HEK293T (cell line): ENCODE measurements around the gene PRKACG.

Experiments used
- CTCF ChIA-PET: fragments of 350-600 bp; formaldehyde crosslinking; extraction: SDS; loops from one replicate; lab custom pipeline; 2021; ENCODE audit warnings: antibody characterized with exemption, inconsistent platforms; lab: Yijun Ruan, JAX
- POLR2A ChIA-PET: fragments of 350-600 bp; formaldehyde crosslinking; extraction: SDS; loops from one replicate; lab custom pipeline; 2020; ENCODE audit warnings: antibody characterized with exemption, inconsistent platforms; lab: Yijun Ruan, JAX
- DNase-seq: peaks from one replicate; pipeline ENCODE4 v3.0.0; 2012; ENCODE audit warnings: mixed read lengths; ENCODE audit errors: extremely low spot score
- ARNT ChIP-seq: fragments of 450-650 bp; IDR thresholded peaks from 2 replicates; pipeline ENCODE4 v1.6.1; 2017; ENCODE audit warnings: mild to moderate bottlenecking
- BHLHE40 ChIP-seq: fragments of 450-650 bp; IDR thresholded peaks from 2 replicates; pipeline ENCODE4 v1.6.1; 2016; ENCODE audit warnings: mild to moderate bottlenecking, moderate library complexity, borderline replicate concordance
- CTBP1 ChIP-seq: fragments of 450-650 bp; IDR thresholded peaks from 2 replicates; pipeline ENCODE4 v1.6.1; 2016; ENCODE audit warnings: borderline replicate concordance
- ELF4 ChIP-seq: fragments of 450-650 bp; IDR thresholded peaks from 2 replicates; pipeline ENCODE4 v1.6.1; 2017; ENCODE audit warnings: antibody characterized with exemption
- FOXA1 ChIP-seq: fragments of 450-650 bp; IDR thresholded peaks from 2 replicates; pipeline ENCODE4 v1.6.1; 2016; ENCODE audit warnings: mild to moderate bottlenecking
- FOXK2 ChIP-seq: fragments of 450-650 bp; IDR thresholded peaks from 2 replicates; pipeline ENCODE4 v1.6.1; 2016; ENCODE audit warnings: mild to moderate bottlenecking
- FOXM1 ChIP-seq: fragments of 450-650 bp; IDR thresholded peaks from 2 replicates; pipeline ENCODE4 v1.6.1; 2017; ENCODE audit warnings: mild to moderate bottlenecking, borderline replicate concordance
- HDGF ChIP-seq: fragments of 450-650 bp; IDR thresholded peaks from 2 replicates; pipeline ENCODE4 v1.6.1; 2017; ENCODE audit warnings: antibody characterized with exemption, borderline replicate concordance
- L3MBTL2 ChIP-seq: fragments of 450-650 bp; conservative IDR thresholded peaks from 2 replicates; pipeline ENCODE4 v1.6.1; 2016; ENCODE audit warnings: mild to moderate bottlenecking
- LEF1 ChIP-seq: fragments of 450-650 bp; IDR thresholded peaks from 2 replicates; pipeline ENCODE4 v1.6.1; 2017; ENCODE audit warnings: mild to moderate bottlenecking, borderline replicate concordance
- NFRKB ChIP-seq: fragments of 450-650 bp; IDR thresholded peaks from 2 replicates; pipeline ENCODE4 v1.6.1; 2016; ENCODE audit warnings: mild to moderate bottlenecking, moderate library complexity
- SP1 ChIP-seq: fragments of 450-650 bp; IDR thresholded peaks from 2 replicates; pipeline ENCODE4 v1.6.1; 2017
- SUZ12 ChIP-seq: fragments of 450-650 bp; IDR thresholded peaks from 2 replicates; pipeline ENCODE4 v1.6.1; 2016; ENCODE audit warnings: mild to moderate bottlenecking
- TARDBP ChIP-seq: fragments of 450-650 bp; IDR thresholded peaks from 2 replicates; pipeline ENCODE4 v1.6.1; 2016
- ZNF384 ChIP-seq: fragments of 450-650 bp; IDR thresholded peaks from 2 replicates; pipeline ENCODE4 v1.6.1; 2016
- TF ChIP-seq, protein P1 (sequence below): fragments of 450-650 bp; IDR thresholded peaks from 2 replicates; pipeline ENCODE4 v1.6.1; 2016

The PRKACG gene

DNA sequence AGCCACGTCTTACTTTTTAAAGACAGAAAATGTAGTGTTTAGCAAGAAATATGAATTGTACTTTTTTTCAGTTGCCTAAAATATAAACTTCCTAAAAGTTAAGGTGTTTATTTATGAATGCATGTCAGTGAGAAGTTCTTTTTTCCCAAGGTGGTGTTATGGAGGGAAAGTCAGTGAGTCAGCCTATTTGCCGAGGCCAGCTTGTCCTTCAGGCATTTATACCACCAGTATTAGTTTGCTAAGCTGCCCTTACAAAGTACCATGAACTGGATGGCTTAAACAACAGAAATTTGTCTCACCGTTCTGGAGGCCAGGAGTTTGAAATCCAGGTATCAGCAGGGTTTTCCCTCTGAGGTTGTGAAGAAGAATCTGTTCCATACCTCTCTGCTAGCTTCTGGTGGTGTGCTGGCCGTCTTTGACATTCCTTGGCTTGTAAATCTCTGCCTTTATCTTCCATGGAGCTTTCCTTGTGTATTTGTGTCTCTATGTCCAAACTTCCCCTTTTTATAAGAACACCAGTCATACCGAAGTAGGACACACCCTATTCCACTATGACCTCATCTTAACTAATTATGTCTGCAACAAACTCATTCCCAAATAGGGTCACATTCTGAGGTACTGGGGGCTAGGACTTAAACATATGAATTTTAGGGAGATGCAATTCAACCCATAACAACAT lies 38.4 kb downstream of the PRKACG start:
- DNase-seq: no peak
- POLR2A ChIA-PET: no interaction called here
- CTCF ChIA-PET: interaction anchor here (1.0 kb wide), 1 partner anchor 12 kb away, joined by 4 read pairs; no protein-coding TSS in a partner anchor
- no peak for TF ChIP-seq FOXA1

DNA sequence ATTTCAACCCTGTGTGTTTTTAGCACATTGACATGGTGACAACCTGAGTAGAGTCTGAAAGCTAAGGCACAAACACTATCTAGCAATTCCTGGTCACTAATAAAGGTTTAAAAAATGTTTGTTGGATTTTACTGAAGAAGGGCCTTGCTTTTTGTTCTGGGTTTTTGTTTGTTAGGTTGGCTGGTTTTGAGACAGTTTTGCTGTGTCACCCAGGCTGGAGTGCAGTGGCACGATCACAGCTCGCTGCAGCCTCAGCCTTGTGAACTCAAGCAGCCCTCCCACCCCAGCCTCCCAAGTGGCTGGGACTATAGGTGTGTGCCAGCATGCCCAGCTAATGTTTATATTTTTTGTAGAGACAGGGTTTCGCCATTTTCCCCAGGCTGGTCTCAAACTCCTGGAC lies 39.0 kb downstream of the PRKACG start:
- no peak for DNase-seq
- CTCF ChIA-PET: interaction anchor here (1.0 kb wide), 1 partner anchor 11 kb away, joined by 4 read pairs; no protein-coding TSS in a partner anchor
- POLR2A ChIA-PET: no interaction called here
- TF ChIP-seq, protein P1, sequence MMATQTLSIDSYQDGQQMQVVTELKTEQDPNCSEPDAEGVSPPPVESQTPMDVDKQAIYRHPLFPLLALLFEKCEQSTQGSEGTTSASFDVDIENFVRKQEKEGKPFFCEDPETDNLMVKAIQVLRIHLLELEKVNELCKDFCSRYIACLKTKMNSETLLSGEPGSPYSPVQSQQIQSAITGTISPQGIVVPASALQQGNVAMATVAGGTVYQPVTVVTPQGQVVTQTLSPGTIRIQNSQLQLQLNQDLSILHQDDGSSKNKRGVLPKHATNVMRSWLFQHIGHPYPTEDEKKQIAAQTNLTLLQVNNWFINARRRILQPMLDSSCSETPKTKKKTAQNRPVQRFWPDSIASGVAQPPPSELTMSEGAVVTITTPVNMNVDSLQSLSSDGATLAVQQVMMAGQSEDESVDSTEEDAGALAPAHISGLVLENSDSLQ: no peak
- no peak for TF ChIP-seq SP1

DNA sequence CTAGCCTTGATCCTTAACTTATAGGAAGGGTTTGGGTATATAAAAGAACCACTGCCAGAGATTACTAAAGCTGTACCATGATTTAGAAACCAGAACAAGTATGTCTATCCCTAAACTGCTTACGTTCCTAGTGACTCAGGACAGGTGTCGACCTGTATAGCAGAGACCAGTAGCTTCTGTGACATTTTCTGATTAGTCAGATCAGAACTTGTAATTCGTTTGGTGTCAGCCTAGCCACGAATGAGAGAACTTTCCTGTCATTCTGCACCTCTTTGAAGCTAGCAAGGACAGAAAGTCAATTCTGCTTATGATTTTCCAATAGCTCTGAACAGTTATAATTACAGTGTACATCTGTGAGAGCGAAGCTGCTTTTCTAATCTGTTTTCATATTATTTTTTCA lies 39.5 kb downstream of the PRKACG start:
- ChIA-PET CTCF (interaction anchor here (1.0 kb wide), 1 partner anchor 11 kb away, joined by 4 read pairs; no protein-coding TSS in a partner anchor), POLR2A (no interaction called here)
- no peak for DNase-seq
- TF ChIP-seq SUZ12: no peak
- no peak for TF ChIP-seq FOXA1
- no peak for TF ChIP-seq SP1
- no peak for TF ChIP-seq L3MBTL2
- no peak for TF ChIP-seq FOXM1
- TF ChIP-seq LEF1: no peak
- TF ChIP-seq HDGF: no peak
- no peak for TF ChIP-seq ZNF384

DNA sequence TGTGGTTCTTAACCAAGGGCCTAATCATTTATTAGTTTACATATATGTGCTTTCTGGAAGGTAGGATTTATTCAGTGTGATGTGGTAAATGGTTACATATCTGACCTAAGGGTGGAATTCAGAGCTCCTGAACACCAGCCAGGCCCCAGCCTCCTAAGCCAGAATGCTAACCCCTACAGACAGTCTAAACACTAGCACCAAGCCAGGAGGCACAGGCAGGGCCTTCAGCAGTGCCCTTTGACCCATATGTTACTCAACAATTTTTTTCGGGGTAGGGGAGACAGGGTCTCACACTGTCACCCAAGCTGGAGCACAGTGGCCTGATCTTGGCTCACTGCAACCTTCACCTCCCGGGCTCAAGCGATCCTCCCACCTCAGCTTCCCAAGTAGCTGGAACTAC lies 40.3 kb downstream of the PRKACG start:
- DNase-seq: no peak
- CTCF ChIA-PET: no interaction called here
- TF ChIP-seq FOXA1 (no peak), ZNF384 (no peak), ARNT (no peak), BHLHE40 (no peak), ELF4 (no peak), SUZ12 (no peak), HDGF (no peak), L3MBTL2 (no peak), LEF1 (no peak), FOXK2 (no peak), FOXM1 (no peak), NFRKB (no peak), SP1 (no peak), CTBP1 (no peak), TARDBP (no peak)
- TF ChIP-seq, protein P1: no peak
- POLR2A ChIA-PET: no interaction called here

DNA sequence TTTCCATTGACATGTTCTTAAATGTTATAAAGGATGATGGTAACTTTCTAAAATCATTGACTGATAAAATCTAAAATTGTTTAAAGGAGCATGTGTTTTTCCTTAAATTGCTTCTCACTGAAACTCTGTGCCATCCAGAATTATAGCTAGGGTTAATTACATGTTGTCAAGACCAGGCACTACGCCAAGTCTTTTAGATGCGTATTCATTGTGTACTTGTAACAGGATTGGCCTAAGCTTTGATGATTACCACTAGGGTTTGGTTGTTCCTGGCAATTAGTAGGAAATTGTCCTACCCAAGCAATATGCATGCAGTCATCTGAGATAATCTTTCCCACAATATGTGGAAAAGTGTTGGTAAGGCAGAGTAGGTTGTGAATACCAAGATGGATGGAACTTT lies 43.8 kb downstream of the PRKACG start:
- DNase-seq: no peak
- TF ChIP-seq ZNF384 (no peak), TARDBP (no peak), SUZ12 (no peak), NFRKB (no peak), BHLHE40 (no peak), HDGF (no peak), FOXK2 (no peak), FOXA1 (no peak), LEF1 (no peak), ELF4 (no peak), CTBP1 (no peak), FOXM1 (no peak), SP1 (no peak), L3MBTL2 (no peak), ARNT (no peak)
- TF ChIP-seq, protein P1: no peak
- POLR2A ChIA-PET: no interaction called here
- CTCF ChIA-PET: no interaction called here

DNA sequence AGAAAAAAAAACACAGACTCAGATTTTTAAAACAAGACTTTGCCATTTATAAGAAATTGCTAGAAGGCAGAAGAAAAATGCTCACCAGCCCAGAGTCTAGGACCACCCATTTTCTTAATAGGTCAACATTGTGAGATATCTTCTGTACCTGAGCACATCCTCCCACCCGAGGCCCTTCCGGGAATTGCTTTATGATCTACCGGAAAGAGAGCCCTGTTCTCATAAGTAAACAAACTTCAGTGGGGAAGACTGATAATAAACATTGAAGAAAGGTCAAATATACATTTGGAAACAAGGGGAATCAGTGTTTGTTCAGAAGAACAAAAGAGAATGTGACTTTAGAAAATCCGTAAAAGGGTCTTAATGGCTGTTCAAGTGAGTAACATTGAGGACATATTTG lies 44.4 kb downstream of the PRKACG start:
- DNase-seq: no peak
- TF ChIP-seq BHLHE40: no peak
- no peak for TF ChIP-seq FOXK2
- TF ChIP-seq, protein P1: no peak
- no peak for TF ChIP-seq CTBP1
- TF ChIP-seq SUZ12: no peak
- no peak for TF ChIP-seq ZNF384
- no peak for TF ChIP-seq NFRKB
- TF ChIP-seq FOXM1: no peak
- TF ChIP-seq SP1: no peak
- no peak for TF ChIP-seq FOXA1
- no peak for TF ChIP-seq ARNT
- TF ChIP-seq TARDBP: no peak
- TF ChIP-seq L3MBTL2: no peak
- no peak for TF ChIP-seq ELF4
- TF ChIP-seq HDGF: no peak
- ChIA-PET POLR2A (no interaction called here), CTCF (no interaction called here)
